HepG2 (cell line): Measurements from ENCODE around the gene SMIM36. TPM values are rescaled to one million over a fixed set of nuclear protein-coding genes. Genes with fewer than 3 reads are reported as not detected.

Experiments used
- CHD4 ChIP-seq: fragments of 200-600 bp; sonication (generic); IDR thresholded peaks from 2 replicates; pipeline ENCODE4 v1.7.0; 2017; ENCODE audit warnings: mild to moderate bottlenecking, low read length, borderline replicate concordance
- CREB1 ChIP-seq, 2 experiments: fragments of 450-650 bp in 1 of 2; IDR thresholded peaks; 2 replicates each; pipeline ENCODE4 v1.6.1; 2016 to 2017; ENCODE audit warnings: control low read depth in 1 of 2, mild to moderate bottlenecking in 1 of 2, missing compliant biosample characterization in 1 of 2, missing genetic modification characterization in 1 of 2
- DPF2 ChIP-seq: sonication (generic); formaldehyde crosslinking; IDR thresholded peaks from 2 replicates; pipeline ENCODE4 v1.4.0; 2020; ENCODE audit warnings: mild to moderate bottlenecking, low read depth, missing genetic modification reagents, borderline replicate concordance
- GTF3A ChIP-seq: sonication (generic); formaldehyde crosslinking; conservative IDR thresholded peaks from 2 replicates; pipeline ENCODE4 v1.4.0; 2020; ENCODE audit warnings: mild to moderate bottlenecking, missing genetic modification reagents
- JUND ChIP-seq: sonication (generic); formaldehyde crosslinking; IDR thresholded peaks from 2 replicates; pipeline ENCODE4 v1.8.0; 2022; ENCODE audit warnings: mild to moderate bottlenecking, missing genetic modification reagents
- KDM1A ChIP-seq: IDR thresholded peaks from 2 replicates; pipeline ENCODE4 v1.6.1; 2016; ENCODE audit warnings: missing compliant biosample characterization
- MED8 ChIP-seq: sonication (generic); formaldehyde crosslinking; IDR thresholded peaks from 2 replicates; pipeline ENCODE4 v1.8.1; 2023; ENCODE audit warnings: mild to moderate bottlenecking, missing genetic modification reagents; ENCODE audit not compliant: insufficient replicate concordance
- POLR2G ChIP-seq: fragments of 200-400 bp; formaldehyde crosslinking; IDR thresholded peaks from 2 replicates; pipeline ENCODE4 v1.6.1; 2018; ENCODE audit warnings: mild to moderate bottlenecking, low read depth, low read length, moderate library complexity
- PPARG ChIP-seq: conservative IDR thresholded peaks from 2 replicates; pipeline ENCODE4 v1.6.1; 2016; ENCODE audit warnings: missing biosample characterization, missing genetic modification reagents
- RBFOX2 ChIP-seq: fragments of 200-400 bp; formaldehyde crosslinking; IDR thresholded peaks from 2 replicates; pipeline ENCODE4 v1.6.1; 2017; ENCODE audit warnings: low read depth, mild to moderate bottlenecking, low read length
- RCOR2 ChIP-seq: IDR thresholded peaks from 2 replicates; pipeline ENCODE4 v1.6.1; 2016; ENCODE audit warnings: missing biosample characterization, missing genetic modification reagents
- RFXAP ChIP-seq: sonication (generic); formaldehyde crosslinking; IDR thresholded peaks from 2 replicates; pipeline ENCODE4 v1.4.0; 2020; ENCODE audit warnings: missing genetic modification reagents, borderline replicate concordance
- SNAI1 ChIP-seq: sonication (generic); formaldehyde crosslinking; IDR thresholded peaks from 2 replicates; pipeline ENCODE4 v1.5.0; 2020; ENCODE audit warnings: mild to moderate bottlenecking, missing genetic modification reagents, borderline replicate concordance
- ZBTB38 ChIP-seq: sonication (generic); formaldehyde crosslinking; IDR thresholded peaks from 2 replicates; pipeline ENCODE4 v1.5.1; 2020; ENCODE audit warnings: mild to moderate bottlenecking, missing genetic modification reagents
- ZC3H13 ChIP-seq: sonication (generic); formaldehyde crosslinking; IDR thresholded peaks from 2 replicates; pipeline ENCODE4 v1.8.1; 2023; ENCODE audit warnings: mild to moderate bottlenecking, missing genetic modification reagents, moderate library complexity
- ZNF121 ChIP-seq: sonication (generic); formaldehyde crosslinking; IDR thresholded peaks from 2 replicates; pipeline ENCODE4 v1.5.0; 2020; ENCODE audit warnings: mild to moderate bottlenecking, missing genetic modification reagents
- ZNF160 ChIP-seq: sonication (generic); formaldehyde crosslinking; IDR thresholded peaks from 2 replicates; pipeline ENCODE4 v1.8.0; 2022; ENCODE audit warnings: mild to moderate bottlenecking, inconsistent platforms, missing genetic modification reagents
- ZNF207 ChIP-seq: fragments of 450-650 bp; IDR thresholded peaks from 2 replicates; pipeline ENCODE4 v1.6.1; 2016; ENCODE audit warnings: antibody characterized with exemption, borderline replicate concordance
- ZNF263 ChIP-seq: sonication (generic); formaldehyde crosslinking; IDR thresholded peaks from 2 replicates; pipeline ENCODE4 v1.4.0; 2020; ENCODE audit warnings: missing genetic modification reagents
- ZNF605 ChIP-seq: sonication (generic); formaldehyde crosslinking; IDR thresholded peaks from 2 replicates; pipeline ENCODE4 v1.8.0; 2022; ENCODE audit warnings: mild to moderate bottlenecking, missing genetic modification reagents
- polyA plus RNA-seq, 8 experiments: library from polyadenylated mRNA; depleted of rRNA in 3 of 8; stranded (reverse) in 7 of 8; unstranded in 1 of 8; fragments of >200 nt; fragmentation: Illumina TruSeq in 4 of 8; extraction: Trizol in 4 of 8; gene quantifications; 2 replicates each; pipeline versions ENCODE4 v1.2.1 to v1.2.3, GENCODE V29; 2011 to 2016; ENCODE audit warnings: low read depth in 4 of 8, missing spikeins in 1 of 8, mixed read lengths in 1 of 8; ENCODE audit not compliant: insufficient read depth in 1 of 8
- total RNA-seq, 5 experiments: library from RNA; depleted of rRNA; stranded (reverse); fragments of >200 nt; fragmentation: Illumina TruSeq; extraction: Trizol; gene quantifications; 2 replicates each; pipeline ENCODE4 v1.2.3, GENCODE V29; 2016; ENCODE audit warnings: low read depth in 1 of 5
- TF ChIP-seq, protein P1 (sequence below): sonication (generic); formaldehyde crosslinking; IDR thresholded peaks from 2 replicates; pipeline ENCODE4 v1.4.0; 2020; ENCODE audit warnings: missing genetic modification reagents, mild to moderate bottlenecking, borderline replicate concordance
- TF ChIP-seq, protein P2 (sequence below): sonication (generic); formaldehyde crosslinking; IDR thresholded peaks from 2 replicates; pipeline ENCODE4 v1.4.0; 2020; ENCODE audit warnings: missing genetic modification reagents, borderline replicate concordance
- TF ChIP-seq, protein P3 (sequence below): sonication (generic); formaldehyde crosslinking; IDR thresholded peaks from 2 replicates; pipeline ENCODE4 v1.8.0; 2022; ENCODE audit warnings: missing genetic modification reagents, mild to moderate bottlenecking, inconsistent platforms, borderline replicate concordance

SMIM36 gene
- total and polyA plus RNA-seq, 2 of the 13 experiments (the other 11 are each of a cell fraction or from before 2014, with no cell fraction given) = not detected

DNA sequence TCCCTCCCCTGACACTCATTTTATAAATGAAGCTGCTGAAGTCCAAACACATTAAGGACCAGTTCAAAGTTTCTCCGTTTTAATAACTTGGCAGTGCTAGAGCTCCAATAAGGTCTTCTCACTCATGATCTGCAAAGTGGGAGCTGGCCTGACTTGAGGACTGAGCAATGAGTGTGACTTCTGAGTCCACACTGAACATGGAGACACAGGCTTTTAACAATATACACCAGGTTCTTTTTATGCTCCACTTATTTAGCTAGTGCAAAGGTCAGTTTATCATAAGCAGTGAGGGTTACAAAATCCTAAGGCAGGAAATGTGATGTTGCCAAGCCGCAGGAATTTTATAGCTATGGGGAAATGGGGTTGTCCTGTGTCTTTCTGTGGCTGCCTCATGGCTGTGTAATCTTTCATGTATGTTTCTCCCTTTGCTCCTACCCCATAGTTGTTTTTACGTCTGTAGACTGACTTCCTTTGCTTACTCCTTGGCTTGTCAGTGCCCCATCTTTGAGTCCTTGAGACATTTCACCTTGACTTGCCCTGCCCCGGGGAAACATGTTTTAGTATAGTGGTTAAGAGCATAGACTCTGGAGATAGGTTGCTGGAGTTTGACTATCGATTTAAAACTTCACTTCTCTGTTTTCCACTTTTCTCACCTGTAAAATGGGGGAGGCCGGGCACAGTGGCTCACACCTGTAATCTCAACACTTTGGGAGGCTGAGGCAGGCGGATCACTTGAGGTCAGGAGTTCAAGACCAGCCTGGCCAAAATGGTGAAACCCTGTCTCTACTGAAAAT is 77.4 kb downstream of the SMIM36 start (continued):
- TF ChIP-seq, protein P1, sequence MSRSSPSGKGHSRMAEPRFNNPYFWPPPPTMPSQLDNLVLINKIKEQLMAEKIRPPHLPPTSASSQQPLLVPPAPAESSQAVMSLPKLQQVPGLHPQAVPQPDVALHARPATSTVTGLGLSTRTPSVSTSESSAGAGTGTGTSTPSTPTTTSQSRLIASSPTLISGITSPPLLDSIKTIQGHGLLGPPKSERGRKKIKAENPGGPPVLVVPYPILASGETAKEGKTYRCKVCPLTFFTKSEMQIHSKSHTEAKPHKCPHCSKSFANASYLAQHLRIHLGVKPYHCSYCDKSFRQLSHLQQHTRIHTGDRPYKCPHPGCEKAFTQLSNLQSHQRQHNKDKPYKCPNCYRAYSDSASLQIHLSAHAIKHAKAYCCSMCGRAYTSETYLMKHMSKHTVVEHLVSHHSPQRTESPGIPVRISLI (CRISPR knock-in tag) = peak; percentile 4; the same call in 1 of the 2 replicates
- TF ChIP-seq RBFOX2 (peak; percentile 83), GTF3A (0 out of 2 replicates have a peak, but pooled peaks have one; percentile 55), KDM1A (CRISPR knock-in tag) (peak; percentile 60), DPF2 (CRISPR knock-in tag) (peak; percentile 79), POLR2G (peak; percentile 83), MED8 (peak; percentile 51), CREB1 (IDR thresholded peaks at IDR 0.05) (no peak), CREB1 (CRISPR knock-in tag; IDR thresholded peaks at IDR 0.05) (peak; percentile 58), CHD4 (peak; percentile 80), ZBTB38 (CRISPR knock-in tag) (no peak), ZNF160 (CRISPR knock-in tag) (0 out of 2 replicates have a peak, but pooled peaks have one; percentile 65), RCOR2 (CRISPR knock-in tag) (peak; percentile 70), ZNF121 (CRISPR knock-in tag) (no peak), PPARG (CRISPR knock-in tag) (peak; percentile 82), ZNF605 (peak; percentile 65; the same call in 1 of the 2 replicates), JUND (CRISPR knock-in tag) (0 out of 2 replicates have a peak, but pooled peaks have one; percentile 9), ZNF263 (no peak), ZNF207 (no peak), RFXAP (0 out of 2 replicates have a peak, but pooled peaks have one; percentile 10), SNAI1 (no peak), ZC3H13 (CRISPR knock-in tag) (0 out of 2 replicates have a peak, but pooled peaks have one; percentile 41)
- TF ChIP-seq, protein P2, sequence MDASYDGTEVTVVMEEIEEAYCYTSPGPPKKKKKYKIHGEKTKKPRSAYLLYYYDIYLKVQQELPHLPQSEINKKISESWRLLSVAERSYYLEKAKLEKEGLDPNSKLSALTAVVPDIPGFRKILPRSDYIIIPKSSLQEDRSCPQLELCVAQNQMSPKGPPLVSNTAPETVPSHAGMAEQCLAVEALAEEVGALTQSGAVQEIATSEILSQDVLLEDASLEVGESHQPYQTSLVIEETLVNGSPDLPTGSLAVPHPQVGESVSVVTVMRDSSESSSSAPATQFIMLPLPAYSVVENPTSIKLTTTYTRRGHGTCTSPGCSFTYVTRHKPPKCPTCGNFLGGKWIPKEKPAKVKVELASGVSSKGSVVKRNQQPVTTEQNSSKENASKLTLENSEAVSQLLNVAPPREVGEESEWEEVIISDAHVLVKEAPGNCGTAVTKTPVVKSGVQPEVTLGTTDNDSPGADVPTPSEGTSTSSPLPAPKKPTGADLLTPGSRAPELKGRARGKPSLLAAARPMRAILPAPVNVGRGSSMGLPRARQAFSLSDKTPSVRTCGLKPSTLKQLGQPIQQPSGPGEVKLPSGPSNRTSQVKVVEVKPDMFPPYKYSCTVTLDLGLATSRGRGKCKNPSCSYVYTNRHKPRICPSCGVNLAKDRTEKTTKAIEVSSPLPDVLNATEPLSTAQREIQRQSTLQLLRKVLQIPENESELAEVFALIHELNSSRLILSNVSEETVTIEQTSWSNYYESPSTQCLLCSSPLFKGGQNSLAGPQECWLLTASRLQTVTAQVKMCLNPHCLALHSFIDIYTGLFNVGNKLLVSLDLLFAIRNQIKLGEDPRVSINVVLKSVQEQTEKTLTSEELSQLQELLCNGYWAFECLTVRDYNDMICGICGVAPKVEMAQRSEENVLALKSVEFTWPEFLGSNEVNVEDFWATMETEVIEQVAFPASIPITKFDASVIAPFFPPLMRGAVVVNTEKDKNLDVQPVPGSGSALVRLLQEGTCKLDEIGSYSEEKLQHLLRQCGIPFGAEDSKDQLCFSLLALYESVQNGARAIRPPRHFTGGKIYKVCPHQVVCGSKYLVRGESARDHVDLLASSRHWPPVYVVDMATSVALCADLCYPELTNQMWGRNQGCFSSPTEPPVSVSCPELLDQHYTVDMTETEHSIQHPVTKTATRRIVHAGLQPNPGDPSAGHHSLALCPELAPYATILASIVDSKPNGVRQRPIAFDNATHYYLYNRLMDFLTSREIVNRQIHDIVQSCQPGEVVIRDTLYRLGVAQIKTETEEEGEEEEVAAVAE (CRISPR knock-in tag) = peak; percentile 28; the same call in 1 of the 2 replicates
- TF ChIP-seq, protein P3, sequence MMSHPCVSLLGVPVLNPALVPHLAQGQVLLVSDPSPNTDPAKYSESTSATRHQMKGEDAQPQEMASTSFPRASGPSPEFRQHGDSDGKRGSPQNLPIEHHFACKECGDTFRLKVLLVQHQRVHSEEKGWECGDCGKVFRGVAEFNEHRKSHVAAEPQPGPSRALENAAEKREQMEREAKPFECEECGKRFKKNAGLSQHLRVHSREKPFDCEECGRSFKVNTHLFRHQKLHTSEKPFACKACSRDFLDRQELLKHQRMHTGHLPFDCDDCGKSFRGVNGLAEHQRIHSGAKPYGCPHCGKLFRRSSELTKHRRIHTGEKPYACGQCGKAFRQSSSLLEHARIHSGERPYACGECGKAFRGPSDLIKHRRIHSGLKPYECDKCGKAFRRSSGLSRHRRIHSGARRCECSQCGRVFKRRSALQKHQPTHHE (CRISPR knock-in tag) = peak; percentile 68; the same call in 1 of the 2 replicates
